Neural progenitor cell (in vitro differentiated cells): ENCODE results near the gene PRDM1.

ENCODE experiments used
- EZH2 ChIP-seq: fragments of 200-600 bp; sonication (generic); IDR thresholded peaks from 2 replicates; pipeline ENCODE4 v1.6.1; 2017; ENCODE audit warnings: antibody characterized with exemption, mild to moderate bottlenecking, moderate library complexity
- TF ChIP-seq, protein P1 (sequence below): fragments of 200-600 bp; sonication (generic); IDR thresholded peaks from 2 replicates; pipeline ENCODE4 v1.5.1; 2017; ENCODE audit warnings: antibody characterized with exemption, mild to moderate bottlenecking

DNA sequence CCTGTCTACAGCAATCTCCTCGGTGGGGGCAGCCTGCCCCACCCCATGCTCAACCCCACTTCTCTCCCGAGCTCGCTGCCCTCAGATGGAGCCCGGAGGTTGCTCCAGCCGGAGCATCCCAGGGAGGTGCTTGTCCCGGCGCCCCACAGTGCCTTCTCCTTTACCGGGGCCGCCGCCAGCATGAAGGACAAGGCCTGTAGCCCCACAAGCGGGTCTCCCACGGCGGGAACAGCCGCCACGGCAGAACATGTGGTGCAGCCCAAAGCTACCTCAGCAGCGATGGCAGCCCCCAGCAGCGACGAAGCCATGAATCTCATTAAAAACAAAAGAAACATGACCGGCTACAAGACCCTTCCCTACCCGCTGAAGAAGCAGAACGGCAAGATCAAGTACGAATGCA is 19.4 kb downstream of the PRDM1 start:
- TF ChIP-seq, protein P1, sequence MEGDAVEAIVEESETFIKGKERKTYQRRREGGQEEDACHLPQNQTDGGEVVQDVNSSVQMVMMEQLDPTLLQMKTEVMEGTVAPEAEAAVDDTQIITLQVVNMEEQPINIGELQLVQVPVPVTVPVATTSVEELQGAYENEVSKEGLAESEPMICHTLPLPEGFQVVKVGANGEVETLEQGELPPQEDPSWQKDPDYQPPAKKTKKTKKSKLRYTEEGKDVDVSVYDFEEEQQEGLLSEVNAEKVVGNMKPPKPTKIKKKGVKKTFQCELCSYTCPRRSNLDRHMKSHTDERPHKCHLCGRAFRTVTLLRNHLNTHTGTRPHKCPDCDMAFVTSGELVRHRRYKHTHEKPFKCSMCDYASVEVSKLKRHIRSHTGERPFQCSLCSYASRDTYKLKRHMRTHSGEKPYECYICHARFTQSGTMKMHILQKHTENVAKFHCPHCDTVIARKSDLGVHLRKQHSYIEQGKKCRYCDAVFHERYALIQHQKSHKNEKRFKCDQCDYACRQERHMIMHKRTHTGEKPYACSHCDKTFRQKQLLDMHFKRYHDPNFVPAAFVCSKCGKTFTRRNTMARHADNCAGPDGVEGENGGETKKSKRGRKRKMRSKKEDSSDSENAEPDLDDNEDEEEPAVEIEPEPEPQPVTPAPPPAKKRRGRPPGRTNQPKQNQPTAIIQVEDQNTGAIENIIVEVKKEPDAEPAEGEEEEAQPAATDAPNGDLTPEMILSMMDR = no peak
- no peak for TF ChIP-seq EZH2
